ENCODE measurements around the gene MMP24. TPM values are rescaled to one million over a fixed set of nuclear protein-coding genes. Genes with fewer than 3 reads are reported as not detected.

Gene MMP24
- total RNA-seq, 1 donor from 2014 or later: not detected

- no peak for ATAC-seq (ENCODE audit: low read depth)
- H3K9me3 Mint-ChIP-seq: no peaks in the 10 kb centered on the region
- no peaks in the 10 kb centered on the region for H3K27me3 Mint-ChIP-seq
- CTCF ChIA-PET: interaction anchor here (0.6 kb wide), 1 partner anchor 119 kb away, joined by 3 read pairs; no protein-coding TSS in a partner anchor
- no peak for TF ChIP-seq CTCF (IDR thresholded peaks at IDR 0.05)
- H3K4me1 Mint-ChIP-seq: peaks cover 3% of the 10 kb centered on the region
- H3K27ac Mint-ChIP-seq: no peak overlapping the region
- no peak for DNase-seq
- no peak overlapping the region for H3K4me3 Mint-ChIP-seq
- POLR2A ChIA-PET: no interaction called here
- intact Hi-C loops (cut with micrococcal nuclease): no loop called here
- peaks cover 17% of the 10 kb centered on the region for H3K36me3 Mint-ChIP-seq (ENCODE audit: low read depth)
Observed at GRCh38 chr20:35320396-35321126, 94.1 kb downstream of the MMP24 start.

GRCh38 chr20:35325401-35325800, 98.9 kb downstream of the MMP24 start:
- intact Hi-C loops (cut with micrococcal nuclease): no loop called here
- H3K36me3 Mint-ChIP-seq (ENCODE audit: low read depth): peaks cover 8% of the 10 kb centered on the region
- TF ChIP-seq CTCF (IDR thresholded peaks at IDR 0.05): no peak
- no peak overlapping the region for H3K4me3 Mint-ChIP-seq
- DNase-seq (no peak), ATAC-seq (ENCODE audit: low read depth) (no peak)
- ChIA-PET CTCF (no interaction called here), POLR2A (no interaction called here)
- no peak overlapping the region for H3K27ac Mint-ChIP-seq
- no peaks in the 10 kb centered on the region for H3K4me1 Mint-ChIP-seq
- H3K9me3 Mint-ChIP-seq: no peaks in the 10 kb centered on the region
- no peaks in the 10 kb centered on the region for H3K27me3 Mint-ChIP-seq

GRCh38 chr20:35326021-35326739, 99.7 kb downstream of the MMP24 start:
- ChIA-PET POLR2A (no interaction called here), CTCF (no interaction called here)
- H3K4me3 Mint-ChIP-seq: no peak overlapping the region
- H3K27ac Mint-ChIP-seq: no peak overlapping the region
- no peak for TF ChIP-seq CTCF (IDR thresholded peaks at IDR 0.05)
- intact Hi-C loops (cut with micrococcal nuclease): no loop called here
- H3K27me3 Mint-ChIP-seq: no peaks in the 10 kb centered on the region
- peaks cover 6% of the 10 kb centered on the region for H3K36me3 Mint-ChIP-seq (ENCODE audit: low read depth)
- no peaks in the 10 kb centered on the region for H3K9me3 Mint-ChIP-seq
- no peak for DNase-seq
- H3K4me1 Mint-ChIP-seq: no peaks in the 10 kb centered on the region
- no peak for ATAC-seq (ENCODE audit: low read depth)

Other genes with a start within 250 kb of the MMP24 start
- 58.3 and 60.2 TPM in 2 replicates for gene TRPC4AP, start 133.9 kb upstream of the MMP24 start, total RNA-seq
- gene EDEM2, start 79.4 kb upstream of the MMP24 start, total RNA-seq: 23.0 and 24.4 TPM in 2 replicates
- 0.22 and 0.40 TPM in 2 replicates for gene PROCR, start 54.6 kb upstream of the MMP24 start, total RNA-seq
- 39.2 and 47.9 TPM in 2 replicates for gene MMP24OS, start 51.4 kb downstream of the MMP24 start, total RNA-seq
- 137 and 148 TPM in 2 replicates for gene EIF6, start 58.1 kb downstream of the MMP24 start, total RNA-seq
- not detected in 2 replicates for gene FAM83C, start 65.7 kb downstream of the MMP24 start, total RNA-seq
- gene UQCC1, start 185.3 kb downstream of the MMP24 start, total RNA-seq: 52.9 and 58.3 TPM in 2 replicates
- gene GDF5, start 211.5 kb downstream of the MMP24 start, total RNA-seq: not detected in 2 replicates
- gene CEP250, start 228.9 kb downstream of the MMP24 start, total RNA-seq: 49.6 and 54.7 TPM in 2 replicates